TTC549 (cell line): ENCODE measurements around the gene RUNX3.

Experiments used
- FAIRE-seq: peaks from 2 replicates; lab custom pipeline; 2012; peaks lifted over from hg19 to GRCh38; lab: Jason Lieb, UNC

RUNX3 gene

GRCh38 chr1:24963099-24963872 is 33.2 kb upstream of the RUNX3 start:
- FAIRE-seq = no peak

- no peak for FAIRE-seq
Observed at GRCh38 chr1:24961961-24962861, 32.1 kb upstream of the RUNX3 start.

- no peak for FAIRE-seq
Observed at GRCh38 chr1:24961334-24961733, 31.3 kb upstream of the RUNX3 start.

- FAIRE-seq = no peak
Observed at GRCh38 chr1:24960071-24960801, 30.2 kb upstream of the RUNX3 start.

GRCh38 chr1:24959623-24959975 is 29.5 kb upstream of the RUNX3 start:
- no peak for FAIRE-seq

- FAIRE-seq = no peak
Observed at GRCh38 chr1:24958766-24959622, 28.9 kb upstream of the RUNX3 start.

- FAIRE-seq = no peak
Observed at GRCh38 chr1:24957808-24958752, 28.0 kb upstream of the RUNX3 start.

- no peak for FAIRE-seq
Observed at GRCh38 chr1:24957016-24957807, 27.1 kb upstream of the RUNX3 start.

- FAIRE-seq = no peak
Observed at GRCh38 chr1:24955779-24956365, 25.8 kb upstream of the RUNX3 start.

GRCh38 chr1:24955161-24955560 is 25.1 kb upstream of the RUNX3 start:
- FAIRE-seq = no peak

GRCh38 chr1:24954631-24955030 is 24.6 kb upstream of the RUNX3 start:
- FAIRE-seq = no peak

- no peak for FAIRE-seq
Observed at GRCh38 chr1:24954022-24954421, 23.9 kb upstream of the RUNX3 start.

GRCh38 chr1:24952413-24952841 is 22.4 kb upstream of the RUNX3 start:
- FAIRE-seq = no peak

- FAIRE-seq = no peak
Observed at GRCh38 chr1:24951810-24952412, 21.8 kb upstream of the RUNX3 start.

- no peak for FAIRE-seq
Observed at GRCh38 chr1:24951337-24951736, 21.3 kb upstream of the RUNX3 start.

GRCh38 chr1:24949331-24949881 is 19.3 kb upstream of the RUNX3 start:
- FAIRE-seq = no peak

- no peak for FAIRE-seq
Observed at GRCh38 chr1:24948079-24948827, 18.2 kb upstream of the RUNX3 start.
